ENCODE data around the gene PNMA3.

DNA sequence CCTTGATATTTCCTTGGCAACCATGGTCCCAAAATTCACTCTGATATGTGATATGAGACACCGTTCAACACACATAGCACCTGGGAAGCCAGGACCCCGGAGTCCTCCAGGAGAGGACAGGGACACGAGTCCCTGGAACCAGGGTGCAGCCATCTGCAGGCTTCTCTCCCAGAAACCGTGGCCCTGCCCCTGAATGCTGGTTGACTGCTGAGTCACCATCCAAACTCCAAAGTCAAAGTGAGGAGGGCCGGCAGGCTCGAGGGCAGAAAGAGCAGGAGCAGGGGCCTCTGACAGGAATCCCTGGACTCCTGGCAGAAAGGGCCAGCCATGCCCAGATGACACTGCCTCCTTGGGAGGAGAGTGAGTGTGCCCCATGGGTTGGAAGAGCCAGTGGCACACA is 9.1 kb downstream of the PNMA3 start:
- TF ChIP-seq, protein P1, sequence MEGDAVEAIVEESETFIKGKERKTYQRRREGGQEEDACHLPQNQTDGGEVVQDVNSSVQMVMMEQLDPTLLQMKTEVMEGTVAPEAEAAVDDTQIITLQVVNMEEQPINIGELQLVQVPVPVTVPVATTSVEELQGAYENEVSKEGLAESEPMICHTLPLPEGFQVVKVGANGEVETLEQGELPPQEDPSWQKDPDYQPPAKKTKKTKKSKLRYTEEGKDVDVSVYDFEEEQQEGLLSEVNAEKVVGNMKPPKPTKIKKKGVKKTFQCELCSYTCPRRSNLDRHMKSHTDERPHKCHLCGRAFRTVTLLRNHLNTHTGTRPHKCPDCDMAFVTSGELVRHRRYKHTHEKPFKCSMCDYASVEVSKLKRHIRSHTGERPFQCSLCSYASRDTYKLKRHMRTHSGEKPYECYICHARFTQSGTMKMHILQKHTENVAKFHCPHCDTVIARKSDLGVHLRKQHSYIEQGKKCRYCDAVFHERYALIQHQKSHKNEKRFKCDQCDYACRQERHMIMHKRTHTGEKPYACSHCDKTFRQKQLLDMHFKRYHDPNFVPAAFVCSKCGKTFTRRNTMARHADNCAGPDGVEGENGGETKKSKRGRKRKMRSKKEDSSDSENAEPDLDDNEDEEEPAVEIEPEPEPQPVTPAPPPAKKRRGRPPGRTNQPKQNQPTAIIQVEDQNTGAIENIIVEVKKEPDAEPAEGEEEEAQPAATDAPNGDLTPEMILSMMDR (conservative IDR thresholded peaks at IDR 0.05; ENCODE audit: low read depth, low read length), result no peak
- no peak for TF ChIP-seq SMC3 (IDR thresholded peaks at IDR 0.05; ENCODE audit: low read depth, low read length)
- TF ChIP-seq POLR2A (IDR thresholded peaks at IDR 0.05; ENCODE audit: low read depth, low read length), result no peak
- TF ChIP-seq MXI1 (IDR thresholded peaks at IDR 0.05; ENCODE audit: borderline replicate concordance, low read depth, low read length), result no peak
- TF ChIP-seq NFE2L2 (IDR thresholded peaks at IDR 0.05; ENCODE audit: low read depth, low read length), result no peak
- TF ChIP-seq RAD21 (IDR thresholded peaks at IDR 0.05; ENCODE audit: low read length), result no peak
